H7 (cell line): Measurements from ENCODE around the gene CHRM1. TPM values are rescaled to one million over a fixed set of nuclear protein-coding genes. Genes with fewer than 3 reads are reported as not detected.

Experiments used
- total RNA-seq: library from RNA; depleted of rRNA; stranded (reverse); fragments of >200 nt; shearing (Covaris generic); gene quantifications from 2 replicates; pipeline ENCODE4 v1.2.3, GENCODE V29; 2014; rRNA removed

Gene CHRM1
- total RNA-seq, 1 experiment from 2014 or later = not detected

Other genes starting within 250 kb of the CHRM1 start
- gene UQCC3, start 249.7 kb downstream of the CHRM1 start, total RNA-seq = 19.0 and 22.4 TPM in 2 replicates
- gene LBHD1, start 249.1 kb downstream of the CHRM1 start, total RNA-seq = 2.7 and 4.5 TPM in 2 replicates
- 79.2 and 81.2 TPM in 2 replicates for gene UBXN1, start 242.3 kb downstream of the CHRM1 start, total RNA-seq
- 0.14 and 0.30 TPM in 2 replicates for gene LRRN4CL, start 231.8 kb downstream of the CHRM1 start, total RNA-seq
- 169 and 200 TPM in 2 replicates for gene BSCL2, start 213.9 kb downstream of the CHRM1 start, total RNA-seq
- gene GNG3, start 213.7 kb downstream of the CHRM1 start, total RNA-seq = 0.33 and 3.1 TPM in 2 replicates
- 7.3 and 10.1 TPM in 2 replicates for gene HNRNPUL2, start 193.9 kb downstream of the CHRM1 start, total RNA-seq
- 45.1 and 63.1 TPM in 2 replicates for gene TTC9C, start 192.9 kb downstream of the CHRM1 start, total RNA-seq
- 26.8 and 42.0 TPM in 2 replicates for gene ZBTB3, start 167.2 kb downstream of the CHRM1 start, total RNA-seq
- gene POLR2G, start 159.8 kb downstream of the CHRM1 start, total RNA-seq = 155 and 172 TPM in 2 replicates
- 32.1 and 42.9 TPM in 2 replicates for gene TAF6L, start 150.0 kb downstream of the CHRM1 start, total RNA-seq
- 50.1 and 55.2 TPM in 2 replicates for gene TMEM179B, start 134.0 kb downstream of the CHRM1 start, total RNA-seq
- gene TMEM223, start 129.4 kb downstream of the CHRM1 start, total RNA-seq = 30.2 and 42.1 TPM in 2 replicates
- 19.1 and 19.3 TPM in 2 replicates for gene NXF1, start 115.9 kb downstream of the CHRM1 start, total RNA-seq
- gene STX5, start 89.3 kb downstream of the CHRM1 start, total RNA-seq = 24.0 and 29.0 TPM in 2 replicates
- not detected in 2 replicates for gene TEX54, start 88.5 kb downstream of the CHRM1 start, total RNA-seq
- gene WDR74, start 81.8 kb downstream of the CHRM1 start, total RNA-seq = 153 and 160 TPM in 2 replicates
- 271 and 340 TPM in 2 replicates for gene SLC3A2, start 40.5 kb downstream of the CHRM1 start, total RNA-seq
- not detected in 2 replicates for gene SLC22A6, start 63.6 kb upstream of the CHRM1 start, total RNA-seq
- gene SLC22A8, start 94.5 kb upstream of the CHRM1 start, total RNA-seq = not detected in 2 replicates
- not detected in 2 replicates for gene SLC22A24, start 222.9 kb upstream of the CHRM1 start, total RNA-seq